HFF-Myc (cell line): ENCODE results near the gene CHST15.

Experiments
- DNase-seq: peaks from one replicate; pipeline ENCODE4 v3.0.0-alpha.2; 2011; ENCODE audit warnings: low read depth; ENCODE audit errors: extremely low read depth
- H3K4me3 ChIP-seq: replicated peaks from 2 replicates; pipeline ENCODE4 v1.5.1; 2011; ENCODE audit warnings: low read depth, mild to moderate bottlenecking, control low read depth, low read length
- CTCF ChIP-seq: IDR thresholded peaks from 2 replicates; pipeline ENCODE4 v1.5.1; 2012; ENCODE audit warnings: mild to moderate bottlenecking, low read depth, low read length, control low read depth; ENCODE audit errors: missing control alignments

The CHST15 gene

GRCh38 chr10:124047427-124048152 is 45.8 kb downstream of the CHST15 start:
- H3K4me3 ChIP-seq, result no peak overlapping the region
- DNase-seq, result no peak
- no peak for TF ChIP-seq CTCF

GRCh38 chr10:124045801-124046355 is 47.5 kb downstream of the CHST15 start:
- no peak overlapping the region for H3K4me3 ChIP-seq
- DNase-seq, result no peak
- no peak for TF ChIP-seq CTCF

GRCh38 chr10:124045276-124045675 is 48.1 kb downstream of the CHST15 start:
- no peak overlapping the region for H3K4me3 ChIP-seq
- DNase-seq, result no peak
- TF ChIP-seq CTCF, result no peak

- TF ChIP-seq CTCF, result no peak
- no peak overlapping the region for H3K4me3 ChIP-seq
Observed at GRCh38 chr10:124044143-124044862, 49.1 kb downstream of the CHST15 start.

GRCh38 chr10:124043310-124044142 is 49.9 kb downstream of the CHST15 start:
- TF ChIP-seq CTCF, result no peak
- H3K4me3 ChIP-seq, result no peak overlapping the region
- no peak for DNase-seq

More at GRCh38 chr10:124044143-124044862, 49.1 kb downstream of the CHST15 start:
- no peak for DNase-seq

GRCh38 chr10:124042656-124043309 is 50.6 kb downstream of the CHST15 start:
- H3K4me3 ChIP-seq, result no peak overlapping the region
- no peak for TF ChIP-seq CTCF
- no peak for DNase-seq
